ENCODE data around the gene NUDT4B. TPM values are rescaled to one million over a fixed set of nuclear protein-coding genes. Genes with fewer than 3 reads are reported as not detected.
A peak's percentile ranks its signal among the peaks of the same experiment; 100 is the strongest.
"Not testable (repeated sequence)": the region's sequence is repeated elsewhere in the genome, so short reads cannot be mapped to it uniquely, and the experiment has no call there.

Gene NUDT4B
- total RNA-seq, 8 experiments from 2014 or later, result 0.21 to 1.9 (median 1.1) TPM; not detected in 2

DNA sequence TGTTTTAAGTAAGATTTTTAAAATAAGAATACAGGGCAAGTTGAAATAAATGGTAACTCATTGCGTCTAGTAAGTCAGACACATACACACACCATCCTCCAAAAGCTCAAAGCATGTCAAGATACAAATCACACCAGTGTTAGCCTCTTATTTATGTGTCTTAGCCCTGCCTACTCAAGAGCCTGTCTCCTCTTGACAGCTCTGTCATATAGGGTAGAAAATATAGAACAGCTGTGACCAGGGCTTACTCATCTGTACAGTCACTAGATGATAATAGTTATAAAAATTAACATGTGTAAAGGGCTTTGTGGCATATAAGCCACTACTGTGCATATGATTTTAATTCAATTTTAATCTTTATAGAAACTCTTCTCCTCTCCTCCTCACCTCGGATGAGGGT is 7.7 kb downstream of the NUDT4B start:
- in situ Hi-C loops (cut with MboI; ENCODE audit: low pct_unique_long_range_greater_than_20kb in 2 of 9, low sequenced_read_pairs in 9 of 9, unreplicated experiment in 9 of 9); H3K27ac ChIP-seq; H3K4me3 ChIP-seq; H3K4me1 ChIP-seq (replicated peaks in 1 of 2): not testable (repeated sequence)
- no CpG with 5 or more reads among the region's 2 CpGs for WGBS, 10 experiments
- ATAC-seq (replicated peaks in 6 of 8), result peak in 7 of 8 experiments; percentile 20 to 95 (median 50)

DNA sequence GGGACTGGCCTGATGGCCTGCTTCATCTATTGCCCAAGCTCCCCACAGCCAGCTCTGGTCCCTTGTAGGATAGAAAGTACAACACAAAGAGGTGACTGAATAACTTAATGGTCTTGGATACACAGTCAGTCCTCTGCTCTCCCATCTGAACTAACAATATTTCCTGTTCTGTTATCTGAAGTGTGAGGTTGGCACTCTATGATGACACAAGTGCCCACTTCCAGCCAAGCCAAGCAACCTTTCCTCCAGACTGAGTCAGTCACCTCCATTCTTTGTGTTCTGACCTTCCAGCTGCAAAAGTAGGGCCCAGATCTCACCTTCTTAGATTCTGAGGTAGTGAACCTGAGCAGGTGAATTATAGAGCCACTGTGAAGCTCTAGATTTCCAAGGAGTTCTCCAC is 8.9 kb downstream of the NUDT4B start:
- in situ Hi-C loops (cut with MboI; ENCODE audit: low pct_unique_long_range_greater_than_20kb in 2 of 9, low sequenced_read_pairs in 9 of 9, unreplicated experiment in 9 of 9); H3K4me3 ChIP-seq; ATAC-seq (replicated peaks in 6 of 8); H3K4me1 ChIP-seq (replicated peaks in 1 of 2); H3K27ac ChIP-seq: not testable (repeated sequence)

- ATAC-seq (replicated peaks in 6 of 8), result peak in 2 of 8 experiments; percentile 47 to 60
- in situ Hi-C loops (cut with MboI; ENCODE audit: low pct_unique_long_range_greater_than_20kb in 2 of 9, low sequenced_read_pairs in 9 of 9, unreplicated experiment in 9 of 9); H3K27ac ChIP-seq; H3K4me1 ChIP-seq (replicated peaks in 1 of 2); H3K4me3 ChIP-seq: not testable (repeated sequence)
- WGBS, 10 experiments, result no CpG with 5 or more reads among the region's 5 CpGs
These were observed 9.8 kb downstream of the NUDT4B start for GRCh38 chr1:148758412-148758811.

GRCh38 chr1:148758925-148759324 is 10.4 kb downstream of the NUDT4B start:
- H3K4me1 ChIP-seq (replicated peaks in 1 of 2); H3K4me3 ChIP-seq; in situ Hi-C loops (cut with MboI; ENCODE audit: low pct_unique_long_range_greater_than_20kb in 2 of 9, low sequenced_read_pairs in 9 of 9, unreplicated experiment in 9 of 9); H3K27ac ChIP-seq: not testable (repeated sequence)
- no CpG with 5 or more reads among the region's 4 CpGs for whole genome bisulfite sequencing, 10 experiments
- peak in 5 of 8 experiments; percentile 18 to 67 (median 41) for ATAC-seq (replicated peaks in 6 of 8)

DNA sequence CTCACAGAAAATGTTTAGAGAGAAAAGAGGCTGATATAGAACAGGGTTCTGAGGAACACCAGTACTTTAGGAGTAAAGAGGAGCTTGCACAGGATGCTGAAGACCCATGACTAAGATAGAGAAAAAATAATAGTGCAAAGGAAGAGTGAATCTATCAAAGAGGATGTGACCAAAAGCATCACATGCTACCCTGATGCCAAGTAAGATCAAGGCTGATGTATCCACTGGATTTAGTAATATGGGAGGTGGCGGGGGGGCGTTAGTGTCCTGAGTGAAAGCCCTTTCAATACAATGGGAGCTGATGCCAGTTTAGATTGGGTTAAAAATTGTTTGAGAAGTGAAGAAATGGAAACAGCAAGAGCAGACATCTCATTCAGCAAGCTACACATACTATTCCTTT is 11.2 kb downstream of the NUDT4B start:
- H3K4me1 ChIP-seq (replicated peaks in 1 of 2); ATAC-seq (replicated peaks in 6 of 8); H3K27ac ChIP-seq; in situ Hi-C loops (cut with MboI; ENCODE audit: low pct_unique_long_range_greater_than_20kb in 2 of 9, low sequenced_read_pairs in 9 of 9, unreplicated experiment in 9 of 9); H3K4me3 ChIP-seq: not testable (repeated sequence)
- no CpG with 5 or more reads among the region's 2 CpGs for WGBS, 10 experiments

DNA sequence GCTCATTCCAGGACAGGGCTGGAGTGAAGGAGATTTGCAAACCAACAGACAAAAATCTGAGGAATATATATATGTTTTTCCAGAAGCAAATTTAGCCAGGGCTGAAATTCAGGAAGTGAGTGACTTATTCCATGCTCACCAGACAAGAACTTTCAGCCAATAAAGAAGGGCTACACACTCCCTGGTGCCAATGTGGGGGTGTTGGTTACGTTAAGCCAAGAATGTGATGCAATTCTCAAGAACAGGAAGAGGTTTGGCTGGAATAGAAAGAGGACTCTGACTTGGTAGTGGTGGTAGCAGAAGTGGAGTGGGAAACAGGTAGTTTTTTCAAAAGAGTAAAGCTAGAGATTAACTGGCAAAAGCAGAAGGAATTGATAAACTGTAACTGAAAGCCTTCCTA is 11.6 kb downstream of the NUDT4B start:
- peak in 2 of 8 experiments; percentile 28 to 45 for ATAC-seq (replicated peaks in 6 of 8)
- H3K4me3 ChIP-seq; in situ Hi-C loops (cut with MboI; ENCODE audit: low pct_unique_long_range_greater_than_20kb in 2 of 9, low sequenced_read_pairs in 9 of 9, unreplicated experiment in 9 of 9); H3K27ac ChIP-seq; H3K4me1 ChIP-seq (replicated peaks in 1 of 2): not testable (repeated sequence)
- no CpG with 5 or more reads among the region's 1 CpG for WGBS, 10 experiments

DNA sequence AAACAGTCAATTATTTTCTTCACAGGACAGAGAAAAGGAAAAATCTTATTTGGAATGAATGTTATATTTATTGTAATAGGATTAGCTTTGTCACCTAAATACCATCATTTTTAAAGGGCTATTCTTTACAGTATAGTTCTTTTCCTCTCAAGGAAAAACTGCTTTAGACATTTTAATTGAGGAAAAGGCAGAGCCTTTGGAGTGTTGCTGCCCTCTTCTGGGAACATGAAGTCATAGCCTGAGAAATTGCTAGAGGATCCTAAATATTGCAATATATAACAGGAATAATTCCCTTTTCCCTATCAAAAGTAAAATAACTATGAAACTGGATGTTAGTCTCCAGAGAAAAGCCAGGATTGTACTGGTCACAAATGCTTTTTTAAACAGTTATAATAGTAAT is 12.8 kb downstream of the NUDT4B start:
- peak in 7 of 8 experiments; percentile 4 to 64 (median 47) for ATAC-seq (replicated peaks in 6 of 8)

DNA sequence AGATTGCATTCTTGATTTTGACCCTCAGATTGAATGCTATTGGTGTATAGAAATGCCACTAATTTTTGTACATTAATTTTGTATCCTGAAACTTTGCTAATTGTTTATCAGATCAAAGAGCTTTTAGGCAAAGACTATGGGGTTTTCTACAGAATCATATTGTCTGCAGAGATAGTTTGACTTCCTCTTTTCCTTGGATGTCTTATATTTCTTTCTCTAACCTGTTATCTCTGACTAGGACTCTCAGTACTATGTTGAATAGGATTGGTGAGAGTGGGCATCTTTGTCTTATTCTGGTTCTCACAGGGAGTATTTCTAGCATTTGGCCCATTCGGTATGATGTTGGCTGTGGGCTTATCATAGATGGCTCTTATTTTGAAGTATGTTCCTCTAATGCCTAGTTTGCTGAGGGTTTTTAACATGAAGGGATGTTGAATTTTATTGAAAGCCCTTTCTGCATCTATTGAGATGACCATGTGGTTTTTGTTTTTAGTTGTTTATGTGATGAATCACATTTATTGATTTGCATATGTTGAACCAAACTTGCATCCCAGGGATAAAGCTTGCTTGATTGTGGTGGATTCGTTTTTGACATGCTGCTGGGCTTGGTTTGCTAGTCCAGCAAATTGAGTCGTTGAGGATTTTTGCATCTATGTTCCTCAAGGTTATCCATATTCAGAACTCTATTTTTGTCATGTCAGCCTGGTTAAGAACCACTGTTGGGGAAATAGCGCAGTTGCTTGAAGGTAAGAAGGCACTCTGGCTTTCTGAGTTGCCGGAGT is 16.9 kb downstream of the NUDT4B start:
- WGBS, 10 experiments, result no CpG with 5 or more reads among the region's 5 CpGs

More for the DNA sequence above, 12.8 kb downstream of the NUDT4B start:
- H3K4me3 ChIP-seq; H3K27ac ChIP-seq; in situ Hi-C loops (cut with MboI; ENCODE audit: low pct_unique_long_range_greater_than_20kb in 2 of 9, low sequenced_read_pairs in 9 of 9, unreplicated experiment in 9 of 9); H3K4me1 ChIP-seq (replicated peaks in 1 of 2): not testable (repeated sequence)

GRCh38 chr1:148768541-148768940 is 20.0 kb downstream of the NUDT4B start:
- in situ Hi-C loops (cut with MboI; ENCODE audit: low pct_unique_long_range_greater_than_20kb in 2 of 9, low sequenced_read_pairs in 9 of 9, unreplicated experiment in 9 of 9); H3K27ac ChIP-seq; ATAC-seq (replicated peaks in 6 of 8); H3K4me1 ChIP-seq (replicated peaks in 1 of 2); H3K4me3 ChIP-seq: not testable (repeated sequence)
- no CpG with 5 or more reads among the region's 2 CpGs for WGBS, 10 experiments

More for the DNA sequence above, 16.9 kb downstream of the NUDT4B start:
- ATAC-seq (replicated peaks in 6 of 8), result peak in 3 of 8 experiments; percentile 65 to 86 (median 79)
- H3K4me3 ChIP-seq; H3K4me1 ChIP-seq (replicated peaks in 1 of 2); in situ Hi-C loops (cut with MboI; ENCODE audit: low pct_unique_long_range_greater_than_20kb in 2 of 9, low sequenced_read_pairs in 9 of 9, unreplicated experiment in 9 of 9); H3K27ac ChIP-seq: not testable (repeated sequence)

GRCh38 chr1:148769495-148769894 is 20.9 kb downstream of the NUDT4B start:
- H3K4me1 ChIP-seq (replicated peaks in 1 of 2); in situ Hi-C loops (cut with MboI; ENCODE audit: low pct_unique_long_range_greater_than_20kb in 2 of 9, low sequenced_read_pairs in 9 of 9, unreplicated experiment in 9 of 9); H3K4me3 ChIP-seq; H3K27ac ChIP-seq; ATAC-seq (replicated peaks in 6 of 8): not testable (repeated sequence)
- no CpG with 5 or more reads among the region's 3 CpGs for WGBS, 10 experiments

- in situ Hi-C loops (cut with MboI; ENCODE audit: low pct_unique_long_range_greater_than_20kb in 2 of 9, low sequenced_read_pairs in 9 of 9, unreplicated experiment in 9 of 9); H3K4me3 ChIP-seq; H3K27ac ChIP-seq; H3K4me1 ChIP-seq (replicated peaks in 1 of 2): not testable (repeated sequence)
- peak in 5 of 8 experiments; percentile 15 to 94 (median 35) for ATAC-seq (replicated peaks in 6 of 8)
- WGBS, 10 experiments, result no CpG with 5 or more reads among the region's 4 CpGs
These were observed 25.1 kb downstream of the NUDT4B start for GRCh38 chr1:148773690-148774089.

DNA sequence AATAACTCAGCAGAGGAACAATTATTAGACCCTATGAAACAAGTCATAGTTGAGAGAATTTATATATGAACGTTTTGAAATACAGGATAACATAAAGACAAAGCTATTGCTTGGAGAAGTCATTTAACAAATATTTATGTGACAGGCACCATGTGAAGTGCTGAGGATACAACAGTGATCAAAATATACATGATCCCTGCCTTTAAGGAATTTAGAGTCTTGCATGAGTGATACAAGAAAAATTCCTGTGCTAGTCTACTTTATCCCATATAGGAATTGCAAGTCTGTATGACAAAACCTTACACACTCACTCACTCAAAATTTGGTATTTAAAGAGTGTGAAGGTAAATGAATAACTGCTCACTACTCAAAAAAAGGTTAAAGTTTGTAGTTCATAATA is 25.5 kb downstream of the NUDT4B start:
- WGBS, 10 experiments, result no CpG with 5 or more reads among the region's 1 CpG
- H3K4me3 ChIP-seq; in situ Hi-C loops (cut with MboI; ENCODE audit: low pct_unique_long_range_greater_than_20kb in 2 of 9, low sequenced_read_pairs in 9 of 9, unreplicated experiment in 9 of 9); H3K4me1 ChIP-seq (replicated peaks in 1 of 2); H3K27ac ChIP-seq: not testable (repeated sequence)
- peak in 2 of 8 experiments; percentile 30 to 31 for ATAC-seq (replicated peaks in 6 of 8)

GRCh38 chr1:148775263-148775662 is 26.7 kb downstream of the NUDT4B start:
- in situ Hi-C loops (cut with MboI; ENCODE audit: low pct_unique_long_range_greater_than_20kb in 2 of 9, low sequenced_read_pairs in 9 of 9, unreplicated experiment in 9 of 9); H3K27ac ChIP-seq; H3K4me1 ChIP-seq (replicated peaks in 1 of 2); H3K4me3 ChIP-seq: not testable (repeated sequence)
- peak in 3 of 8 experiments; percentile 22 to 69 (median 53) for ATAC-seq (replicated peaks in 6 of 8)
- no CpG with 5 or more reads among the region's 2 CpGs for WGBS, 10 experiments

DNA sequence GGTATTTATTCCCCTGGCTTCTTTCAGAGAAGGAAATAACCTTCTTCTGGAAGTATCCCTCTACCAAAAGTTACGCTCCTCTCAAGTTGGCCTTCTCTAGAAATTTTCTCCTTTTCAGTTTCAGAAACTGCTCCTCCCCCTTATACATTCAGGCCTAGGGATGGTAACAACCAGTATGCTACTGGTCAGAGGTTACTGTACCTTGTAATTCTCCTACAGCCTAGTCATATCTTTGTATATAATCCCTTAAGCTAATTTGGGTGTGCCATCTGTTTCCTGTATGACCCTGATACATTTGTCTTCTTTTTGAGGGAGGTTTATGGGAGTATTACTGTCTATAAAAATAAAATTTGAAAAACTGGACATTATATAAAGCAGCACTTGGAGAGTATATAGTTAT is 29.1 kb downstream of the NUDT4B start:
- in situ Hi-C loops (cut with MboI; ENCODE audit: low pct_unique_long_range_greater_than_20kb in 2 of 9, low sequenced_read_pairs in 9 of 9, unreplicated experiment in 9 of 9); H3K27ac ChIP-seq; ATAC-seq (replicated peaks in 6 of 8); H3K4me1 ChIP-seq (replicated peaks in 1 of 2); H3K4me3 ChIP-seq: not testable (repeated sequence)
- WGBS, 10 experiments, result no CpG with 5 or more reads among the region's 1 CpG
